Nephron progenitor cell (in vitro differentiated cells): ENCODE data around the gene NOS1AP.

ENCODE experiments used
- DNase-seq: peaks from one replicate; pipeline ENCODE4 v3.0.0; 2021
- H3K27ac Mint-ChIP-seq: 2 replicates; pipeline ENCODE4 v1.8.0; 2021; ENCODE audit warnings: mild to moderate bottlenecking, moderate library complexity, mixed read lengths
- H3K27me3 Mint-ChIP-seq: 2 replicates; pipeline ENCODE4 v1.8.0; 2021; ENCODE audit warnings: mild to moderate bottlenecking, low read depth, mixed read lengths; ENCODE audit not compliant: poor library complexity
- H3K36me3 Mint-ChIP-seq: 2 replicates; pipeline ENCODE4 v1.8.0; 2021; ENCODE audit warnings: low read depth, mixed read lengths
- H3K4me1 Mint-ChIP-seq: 2 replicates; pipeline ENCODE4 v1.8.0; 2021; ENCODE audit warnings: mixed read lengths
- H3K4me3 Mint-ChIP-seq: 2 replicates; pipeline ENCODE4 v1.8.0; 2021; ENCODE audit warnings: mild to moderate bottlenecking, moderate library complexity, mixed read lengths
- H3K9me3 Mint-ChIP-seq: 2 replicates; pipeline ENCODE4 v1.8.0; 2021; ENCODE audit warnings: mild to moderate bottlenecking, moderate library complexity, mixed read lengths
- CTCF ChIP-seq: fragments of 200-600 bp; sonication (generic); IDR thresholded peaks from 2 replicates; pipeline ENCODE4 v1.5.0; 2021; ENCODE audit warnings: antibody characterized with exemption

Gene NOS1AP

GRCh38 chr1:162128693-162129356 is 59.3 kb downstream of the NOS1AP start:
- Mint-ChIP-seq H3K27ac (peak overlapping the region; percentile 3), H3K9me3 (peaks cover 19% of the 10 kb centered on the region), H3K4me1 (peaks cover 19% of the 10 kb centered on the region), H3K36me3 (peaks cover 6% of the 10 kb centered on the region), H3K4me3 (no peak overlapping the region), H3K27me3 (no peaks in the 10 kb centered on the region)
- no peak for TF ChIP-seq CTCF
- no peak for DNase-seq

GRCh38 chr1:162130308-162130707 is 60.8 kb downstream of the NOS1AP start:
- Mint-ChIP-seq H3K36me3 (peaks cover 6% of the 10 kb centered on the region), H3K9me3 (peaks cover 13% of the 10 kb centered on the region), H3K4me3 (no peak overlapping the region), H3K27ac (no peak overlapping the region), H3K4me1 (peaks cover 27% of the 10 kb centered on the region), H3K27me3 (no peaks in the 10 kb centered on the region)
- TF ChIP-seq CTCF: no peak
- no peak for DNase-seq

GRCh38 chr1:162131400-162132321 is 62.2 kb downstream of the NOS1AP start:
- no peak for TF ChIP-seq CTCF
- no peaks in the 10 kb centered on the region for H3K36me3 Mint-ChIP-seq
- H3K27ac Mint-ChIP-seq: peak overlapping the region; percentile 62
- H3K27me3 Mint-ChIP-seq: no peaks in the 10 kb centered on the region
- no peak overlapping the region for H3K4me3 Mint-ChIP-seq
- H3K9me3 Mint-ChIP-seq: no peaks in the 10 kb centered on the region
- DNase-seq: no peak
- H3K4me1 Mint-ChIP-seq: peaks cover 40% of the 10 kb centered on the region

GRCh38 chr1:162133566-162133965 is 64.1 kb downstream of the NOS1AP start:
- Mint-ChIP-seq H3K9me3 (no peaks in the 10 kb centered on the region), H3K27me3 (no peaks in the 10 kb centered on the region), H3K27ac (no peak overlapping the region), H3K36me3 (no peaks in the 10 kb centered on the region), H3K4me3 (no peak overlapping the region), H3K4me1 (peaks cover 51% of the 10 kb centered on the region)
- no peak for DNase-seq
- no peak for TF ChIP-seq CTCF

GRCh38 chr1:162134646-162135045 is 65.2 kb downstream of the NOS1AP start:
- DNase-seq: no peak
- H3K27ac Mint-ChIP-seq: no peak overlapping the region
- TF ChIP-seq CTCF: no peak
- peaks cover 49% of the 10 kb centered on the region for H3K4me1 Mint-ChIP-seq
- H3K27me3 Mint-ChIP-seq: no peaks in the 10 kb centered on the region
- no peaks in the 10 kb centered on the region for H3K36me3 Mint-ChIP-seq
- no peak overlapping the region for H3K4me3 Mint-ChIP-seq
- no peaks in the 10 kb centered on the region for H3K9me3 Mint-ChIP-seq
